Ishikawa (cell line): ENCODE measurements around the gene ING2.

ENCODE experiments used
- CEBPB ChIP-seq: IDR thresholded peaks from 2 replicates; pipeline ENCODE4 v1.6.1; 2012
- CREB1 ChIP-seq: IDR thresholded peaks from 2 replicates; pipeline ENCODE4 v1.6.1; 2012; ENCODE audit warnings: low read depth
- EGR1 ChIP-seq: IDR thresholded peaks from 2 replicates; pipeline ENCODE4 v1.6.1; 2012
- EP300 ChIP-seq: IDR thresholded peaks from 2 replicates; pipeline ENCODE4 v1.6.1; 2012; ENCODE audit warnings: borderline replicate concordance
- FOXM1 ChIP-seq: IDR thresholded peaks from 2 replicates; pipeline ENCODE4 v1.6.1; 2012; ENCODE audit warnings: low read depth, borderline replicate concordance
- MAX ChIP-seq: IDR thresholded peaks from 2 replicates; pipeline ENCODE4 v1.6.1; 2012
- NFIC ChIP-seq: IDR thresholded peaks from 2 replicates; pipeline ENCODE4 v1.6.1; 2012
- RAD21 ChIP-seq: IDR thresholded peaks from 2 replicates; pipeline ENCODE4 v1.6.1; 2012; ENCODE audit warnings: low read depth
- TAF1 ChIP-seq: IDR thresholded peaks from 2 replicates; pipeline ENCODE4 v1.6.1; 2012; ENCODE audit warnings: low read depth, mild to moderate bottlenecking
- TCF12 ChIP-seq: IDR thresholded peaks from 2 replicates; pipeline ENCODE4 v1.6.1; 2012; ENCODE audit warnings: low read depth
- TEAD4 ChIP-seq: IDR thresholded peaks from 2 replicates; pipeline ENCODE4 v1.6.1; 2012
- YY1 ChIP-seq: IDR thresholded peaks from 2 replicates; pipeline ENCODE4 v1.6.1; 2012; ENCODE audit warnings: low read depth
- ZBTB7A ChIP-seq: IDR thresholded peaks from 2 replicates; pipeline ENCODE4 v1.6.1; 2012; ENCODE audit warnings: low read depth
- TF ChIP-seq, protein P1 (sequence below): IDR thresholded peaks from 2 replicates; pipeline ENCODE4 v1.6.1; 2012
- TF ChIP-seq, protein P2 (sequence below): IDR thresholded peaks from 2 replicates; pipeline ENCODE4 v1.6.1; 2012; ENCODE audit warnings: low read depth, mild to moderate bottlenecking

ING2 gene

GRCh38 chr4:183561905-183562304 is 57.0 kb downstream of the ING2 start:
- TF ChIP-seq RAD21: no peak
- no peak for TF ChIP-seq EGR1
- TF ChIP-seq YY1: no peak
- TF ChIP-seq, protein P1, sequence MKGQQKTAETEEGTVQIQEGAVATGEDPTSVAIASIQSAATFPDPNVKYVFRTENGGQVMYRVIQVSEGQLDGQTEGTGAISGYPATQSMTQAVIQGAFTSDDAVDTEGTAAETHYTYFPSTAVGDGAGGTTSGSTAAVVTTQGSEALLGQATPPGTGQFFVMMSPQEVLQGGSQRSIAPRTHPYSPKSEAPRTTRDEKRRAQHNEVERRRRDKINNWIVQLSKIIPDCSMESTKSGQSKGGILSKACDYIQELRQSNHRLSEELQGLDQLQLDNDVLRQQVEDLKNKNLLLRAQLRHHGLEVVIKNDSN: no peak
- no peak for TF ChIP-seq TAF1
- TF ChIP-seq CEBPB: no peak
- no peak for TF ChIP-seq MAX
- TF ChIP-seq FOXM1: no peak
- TF ChIP-seq ZBTB7A: no peak
- TF ChIP-seq NFIC: no peak
- TF ChIP-seq TEAD4: no peak
- no peak for TF ChIP-seq TCF12
- no peak for TF ChIP-seq CREB1
- TF ChIP-seq, protein P2, sequence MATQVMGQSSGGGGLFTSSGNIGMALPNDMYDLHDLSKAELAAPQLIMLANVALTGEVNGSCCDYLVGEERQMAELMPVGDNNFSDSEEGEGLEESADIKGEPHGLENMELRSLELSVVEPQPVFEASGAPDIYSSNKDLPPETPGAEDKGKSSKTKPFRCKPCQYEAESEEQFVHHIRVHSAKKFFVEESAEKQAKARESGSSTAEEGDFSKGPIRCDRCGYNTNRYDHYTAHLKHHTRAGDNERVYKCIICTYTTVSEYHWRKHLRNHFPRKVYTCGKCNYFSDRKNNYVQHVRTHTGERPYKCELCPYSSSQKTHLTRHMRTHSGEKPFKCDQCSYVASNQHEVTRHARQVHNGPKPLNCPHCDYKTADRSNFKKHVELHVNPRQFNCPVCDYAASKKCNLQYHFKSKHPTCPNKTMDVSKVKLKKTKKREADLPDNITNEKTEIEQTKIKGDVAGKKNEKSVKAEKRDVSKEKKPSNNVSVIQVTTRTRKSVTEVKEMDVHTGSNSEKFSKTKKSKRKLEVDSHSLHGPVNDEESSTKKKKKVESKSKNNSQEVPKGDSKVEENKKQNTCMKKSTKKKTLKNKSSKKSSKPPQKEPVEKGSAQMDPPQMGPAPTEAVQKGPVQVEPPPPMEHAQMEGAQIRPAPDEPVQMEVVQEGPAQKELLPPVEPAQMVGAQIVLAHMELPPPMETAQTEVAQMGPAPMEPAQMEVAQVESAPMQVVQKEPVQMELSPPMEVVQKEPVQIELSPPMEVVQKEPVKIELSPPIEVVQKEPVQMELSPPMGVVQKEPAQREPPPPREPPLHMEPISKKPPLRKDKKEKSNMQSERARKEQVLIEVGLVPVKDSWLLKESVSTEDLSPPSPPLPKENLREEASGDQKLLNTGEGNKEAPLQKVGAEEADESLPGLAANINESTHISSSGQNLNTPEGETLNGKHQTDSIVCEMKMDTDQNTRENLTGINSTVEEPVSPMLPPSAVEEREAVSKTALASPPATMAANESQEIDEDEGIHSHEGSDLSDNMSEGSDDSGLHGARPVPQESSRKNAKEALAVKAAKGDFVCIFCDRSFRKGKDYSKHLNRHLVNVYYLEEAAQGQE: no peak
- no peak for TF ChIP-seq EP300
